HCT116 (cell line): ENCODE results near the gene SLC35F3. TPM values are rescaled to one million over a fixed set of nuclear protein-coding genes. Genes with fewer than 3 reads are reported as not detected.

Source experiments
- ATAC-seq: fragments of 200-7000 bp; cut with Tn5 transposase; 2 replicates; pipeline ENCODE4 v1.9.1; 2020; ENCODE audit warnings: mild to moderate bottlenecking, moderate library complexity
- BruUV-seq: library from RNA; stranded (reverse); fragments of 400-500 nt; replicated peaks from 2 replicates; lab custom pipeline; 2021; lab: Mats Ljungman, UMichigan
- CTCF ChIA-PET: fragments of 300-600 bp; sonication (Branson Sonifier 250); formaldehyde crosslinking; loops from one replicate; lab custom pipeline; 2021; ENCODE audit warnings: antibody characterized with exemption; lab: Charles Lee
- POLR2A ChIA-PET: fragments of 300-600, 350-600 bp; sonication (Branson Sonifier 250); formaldehyde crosslinking; loops from one replicate; lab custom pipeline; 2021; ENCODE audit warnings: antibody characterized with exemption; lab: Charles Lee
- RAD21 ChIA-PET, 2 experiments: fragments of 300-600 bp; sonication (Branson Sonifier 250); formaldehyde crosslinking; loops; one replicate each; lab custom pipeline; 2023; ENCODE audit warnings: low total read pairs in 2 of 2; ENCODE audit not compliant: uncharacterized antibody in 2 of 2, unreplicated experiment in 2 of 2, low non-redundant PET in 1 of 2; lab: Charles Lee
- DNase-seq: peaks from one replicate; pipeline ENCODE4 v3.0.0-alpha.2; 2010; ENCODE audit warnings: low read depth, low spot score
- H2AFZ ChIP-seq: fragments of 200-600 bp; shearing (Covaris generic), sonication (generic); 2 replicates; pipeline ENCODE4 v1.6.1; 2017; ENCODE audit warnings: low read depth, mixed run types, mixed read lengths, antibody characterized with exemption, low read length; ENCODE audit not compliant: poor library complexity, severe bottlenecking
- H3K27ac ChIP-seq: 2 replicates; pipeline ENCODE4 v1.5.1; 2012; ENCODE audit warnings: low read depth, low read length
- H3K27me3 ChIP-seq: fragments of 200-600 bp; sonication (generic); 2 replicates; pipeline ENCODE4 v1.6.1; 2016; ENCODE audit warnings: mixed run types, low read length, mixed read lengths; ENCODE audit not compliant: insufficient read depth
- H3K36me3 ChIP-seq, 2 experiments: fragments of 200-500 bp in 1 of 2; fragments of 200-600 bp in 1 of 2; sonication (Bioruptor generic) in 1 of 2; sonication (generic) in 1 of 2; 2 replicates each; pipeline versions ENCODE4 v1.5.1 to v1.6.1; 2014 to 2016; ENCODE audit warnings: low read length in 2 of 2, inconsistent platforms in 1 of 2, mixed read lengths in 1 of 2, mixed run types in 1 of 2; ENCODE audit not compliant: insufficient read depth in 2 of 2, control insufficient read depth in 1 of 2
- H3K4me1 ChIP-seq, 2 experiments: fragments of 200-600 bp in 1 of 2; sonication (generic) in 1 of 2; 2 replicates each; pipeline versions ENCODE4 v1.5.1 to v1.6.1; 2012 to 2017; ENCODE audit warnings: low read length in 2 of 2, inconsistent platforms in 1 of 2, mild to moderate bottlenecking in 1 of 2, mixed read lengths in 1 of 2, mixed run types in 1 of 2, moderate library complexity in 1 of 2; ENCODE audit not compliant: insufficient read depth in 2 of 2, control insufficient read depth in 1 of 2
- H3K4me2 ChIP-seq: fragments of 200-600 bp; sonication (generic); 2 replicates; pipeline ENCODE4 v1.6.1; 2017; ENCODE audit warnings: mixed run types, low read length, mixed read lengths
- H3K4me3 ChIP-seq, 2 experiments: fragments of 200-600 bp in 1 of 2; sonication (generic) in 1 of 2; replicated peaks in 1 of 2; 2 replicates each; pipeline ENCODE4 v1.5.1; 2011 to 2016; ENCODE audit warnings: low read length in 2 of 2, control low read depth in 1 of 2, low read depth in 1 of 2, mild to moderate bottlenecking in 1 of 2, mixed read lengths in 1 of 2, mixed run types in 1 of 2
- H3K79me2 ChIP-seq: fragments of 200-600 bp; sonication (generic); 2 replicates; pipeline ENCODE4 v1.6.1; 2017; ENCODE audit warnings: mild to moderate bottlenecking, mixed run types, low read length, moderate library complexity, mixed read lengths; ENCODE audit not compliant: insufficient read depth
- H3K9ac ChIP-seq: fragments of 200-600 bp; sonication (generic); 2 replicates; pipeline ENCODE4 v1.6.1; 2016; ENCODE audit warnings: low read length, mixed read lengths
- H3K9me2 ChIP-seq: fragments of 200-600 bp; sonication (generic), shearing (Covaris generic); 2 replicates; pipeline ENCODE4 v1.6.1; 2017; ENCODE audit warnings: mixed run types, mild to moderate bottlenecking, moderate library complexity; ENCODE audit not compliant: insufficient read depth
- H3K9me3 ChIP-seq, 2 experiments: fragments of 200-500 bp in 1 of 2; fragments of 200-600 bp in 1 of 2; sonication (Bioruptor generic) in 1 of 2; sonication (generic) in 1 of 2; 2 replicates each; pipeline ENCODE4 v1.6.1; 2014 to 2017; ENCODE audit warnings: low read length in 2 of 2, mixed read lengths in 2 of 2, inconsistent platforms in 1 of 2, low read depth in 1 of 2, mild to moderate bottlenecking in 1 of 2, mixed run types in 1 of 2, moderate library complexity in 1 of 2; ENCODE audit not compliant: control insufficient read depth in 1 of 2, insufficient read depth in 1 of 2
- H4K20me1 ChIP-seq: fragments of 200-600 bp; sonication (generic), shearing (Covaris generic); 2 replicates; pipeline ENCODE4 v1.6.1; 2017; ENCODE audit warnings: mixed run types, mild to moderate bottlenecking, moderate library complexity; ENCODE audit not compliant: insufficient read depth
- ATF3 ChIP-seq: IDR thresholded peaks from 2 replicates; pipeline ENCODE4 v1.6.1; 2012
- EGR1 ChIP-seq: IDR thresholded peaks from 2 replicates; pipeline ENCODE4 v1.6.1; 2012; ENCODE audit warnings: low read depth
- ELF1 ChIP-seq: IDR thresholded peaks from 2 replicates; pipeline ENCODE4 v1.6.1; 2012; ENCODE audit warnings: low read depth, borderline replicate concordance
- EZH2 ChIP-seq: fragments of 200-600 bp; sonication (generic); IDR thresholded peaks from 2 replicates; pipeline ENCODE4 v1.6.1; 2017; ENCODE audit warnings: antibody characterized with exemption, mixed run types
- EZH2phosphoT487 ChIP-seq: fragments of 200-600 bp; IDR thresholded peaks from 2 replicates; pipeline ENCODE4 v1.6.1; 2018; ENCODE audit warnings: antibody characterized with exemption, borderline replicate concordance
- FOSL1 ChIP-seq: IDR thresholded peaks from 2 replicates; pipeline ENCODE4 v1.6.1; 2012; ENCODE audit warnings: low read depth
- JUND ChIP-seq: IDR thresholded peaks from 2 replicates; pipeline ENCODE4 v1.6.1; 2012
- POLR2A ChIP-seq: IDR thresholded peaks from 2 replicates; pipeline ENCODE4 v1.7.0; 2011; ENCODE audit warnings: borderline replicate concordance; ENCODE audit not compliant: insufficient read depth, insufficient read length; ENCODE audit errors: extremely low read depth
- RAD21 ChIP-seq: IDR thresholded peaks from 2 replicates; pipeline ENCODE4 v1.6.1; 2012; ENCODE audit warnings: low read depth, mild to moderate bottlenecking
- SIN3A ChIP-seq: IDR thresholded peaks from 2 replicates; pipeline ENCODE4 v1.6.1; 2012; ENCODE audit warnings: low read depth
- SP1 ChIP-seq: IDR thresholded peaks from 2 replicates; pipeline ENCODE4 v1.6.1; 2012; ENCODE audit warnings: low read depth
- SRF ChIP-seq: IDR thresholded peaks from 2 replicates; pipeline ENCODE4 v1.6.1; 2012; ENCODE audit warnings: low read depth
- TCF7L2 ChIP-seq: IDR thresholded peaks from 2 replicates; pipeline ENCODE4 v1.7.0; 2011; ENCODE audit warnings: borderline replicate concordance, inconsistent platforms; ENCODE audit not compliant: insufficient read depth, insufficient read length; ENCODE audit errors: extremely low read depth
- YY1 ChIP-seq: IDR thresholded peaks from 2 replicates; pipeline ENCODE4 v1.6.1; 2011; ENCODE audit warnings: low read length, low read depth, moderate library complexity, mild to moderate bottlenecking; ENCODE audit not compliant: insufficient replicate concordance; ENCODE audit errors: extremely low read depth
- ZFX ChIP-seq: fragments of 450-650 bp; IDR thresholded peaks from 2 replicates; pipeline ENCODE4 v1.6.1; 2017
- ZNF274 ChIP-seq: fragments of 200-500 bp; sonication (Bioruptor generic); IDR thresholded peaks from 2 replicates; pipeline ENCODE4 v1.6.1; 2014; ENCODE audit warnings: mild to moderate bottlenecking, low read depth, low read length, inconsistent platforms
- intact Hi-C: fragments of 100-400 bp; cut with micrococcal nuclease; formaldehyde crosslinking; loops from 2 replicates; pipeline ENCODE4 v1.10.0; 2022
- total RNA-seq: library from RNA; stranded (reverse); gene quantifications from one replicate; pipeline ENCODE4 v1.2.1, GENCODE V29; 2021; ENCODE audit not compliant: unreplicated experiment
- TF ChIP-seq, protein P1 (sequence below): IDR thresholded peaks from 2 replicates; pipeline ENCODE4 v1.6.1; 2012
- TF ChIP-seq, protein P2 (sequence below): IDR thresholded peaks from 2 replicates; pipeline ENCODE4 v1.6.1; 2012; ENCODE audit warnings: low read depth
- TF ChIP-seq, protein P3 (sequence below), 3 experiments: fragments of 200-600 bp in 1 of 3; sonication (generic) in 1 of 3; IDR thresholded peaks in 2 of 3; conservative IDR thresholded peaks in 1 of 3; 2 replicates each; pipeline ENCODE4 v1.5.1; 2012 to 2017; ENCODE audit warnings: low read depth in 2 of 3, low read length in 2 of 3, antibody characterized with exemption in 1 of 3, borderline replicate concordance in 1 of 3, control low read depth in 1 of 3, mild to moderate bottlenecking in 1 of 3, mixed read lengths in 1 of 3, mixed run types in 1 of 3, moderate library complexity in 1 of 3; ENCODE audit not compliant: insufficient read depth in 1 of 3
- TF ChIP-seq, protein P4 (sequence below): IDR thresholded peaks from 2 replicates; pipeline ENCODE4 v1.6.1; 2011; ENCODE audit warnings: mild to moderate bottlenecking, low read length, moderate library complexity; ENCODE audit not compliant: insufficient replicate concordance; ENCODE audit errors: extremely low read depth

Gene SLC35F3
- total RNA-seq, 1 experiment from 2014 or later: 6.4 TPM

- no peaks in the 10 kb centered on the region for H3K36me3 ChIP-seq
- H3K79me2 ChIP-seq: no peaks in the 10 kb centered on the region
- TF ChIP-seq EZH2phosphoT487 (no peak), FOSL1 (no peak), TCF7L2 (no peak), ZFX (no peak), ELF1 (no peak), ZNF274 (no peak), SP1 (no peak), EGR1 (no peak), YY1 (no peak), POLR2A (no peak), ATF3 (no peak), JUND (no peak), EZH2 (no peak), SRF (no peak), RAD21 (no peak), SIN3A (no peak)
- TF ChIP-seq, protein P1, sequence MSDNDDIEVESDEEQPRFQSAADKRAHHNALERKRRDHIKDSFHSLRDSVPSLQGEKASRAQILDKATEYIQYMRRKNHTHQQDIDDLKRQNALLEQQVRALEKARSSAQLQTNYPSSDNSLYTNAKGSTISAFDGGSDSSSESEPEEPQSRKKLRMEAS: no peak
- TF ChIP-seq, protein P2, sequence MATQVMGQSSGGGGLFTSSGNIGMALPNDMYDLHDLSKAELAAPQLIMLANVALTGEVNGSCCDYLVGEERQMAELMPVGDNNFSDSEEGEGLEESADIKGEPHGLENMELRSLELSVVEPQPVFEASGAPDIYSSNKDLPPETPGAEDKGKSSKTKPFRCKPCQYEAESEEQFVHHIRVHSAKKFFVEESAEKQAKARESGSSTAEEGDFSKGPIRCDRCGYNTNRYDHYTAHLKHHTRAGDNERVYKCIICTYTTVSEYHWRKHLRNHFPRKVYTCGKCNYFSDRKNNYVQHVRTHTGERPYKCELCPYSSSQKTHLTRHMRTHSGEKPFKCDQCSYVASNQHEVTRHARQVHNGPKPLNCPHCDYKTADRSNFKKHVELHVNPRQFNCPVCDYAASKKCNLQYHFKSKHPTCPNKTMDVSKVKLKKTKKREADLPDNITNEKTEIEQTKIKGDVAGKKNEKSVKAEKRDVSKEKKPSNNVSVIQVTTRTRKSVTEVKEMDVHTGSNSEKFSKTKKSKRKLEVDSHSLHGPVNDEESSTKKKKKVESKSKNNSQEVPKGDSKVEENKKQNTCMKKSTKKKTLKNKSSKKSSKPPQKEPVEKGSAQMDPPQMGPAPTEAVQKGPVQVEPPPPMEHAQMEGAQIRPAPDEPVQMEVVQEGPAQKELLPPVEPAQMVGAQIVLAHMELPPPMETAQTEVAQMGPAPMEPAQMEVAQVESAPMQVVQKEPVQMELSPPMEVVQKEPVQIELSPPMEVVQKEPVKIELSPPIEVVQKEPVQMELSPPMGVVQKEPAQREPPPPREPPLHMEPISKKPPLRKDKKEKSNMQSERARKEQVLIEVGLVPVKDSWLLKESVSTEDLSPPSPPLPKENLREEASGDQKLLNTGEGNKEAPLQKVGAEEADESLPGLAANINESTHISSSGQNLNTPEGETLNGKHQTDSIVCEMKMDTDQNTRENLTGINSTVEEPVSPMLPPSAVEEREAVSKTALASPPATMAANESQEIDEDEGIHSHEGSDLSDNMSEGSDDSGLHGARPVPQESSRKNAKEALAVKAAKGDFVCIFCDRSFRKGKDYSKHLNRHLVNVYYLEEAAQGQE: no peak
- TF ChIP-seq, protein P3, sequence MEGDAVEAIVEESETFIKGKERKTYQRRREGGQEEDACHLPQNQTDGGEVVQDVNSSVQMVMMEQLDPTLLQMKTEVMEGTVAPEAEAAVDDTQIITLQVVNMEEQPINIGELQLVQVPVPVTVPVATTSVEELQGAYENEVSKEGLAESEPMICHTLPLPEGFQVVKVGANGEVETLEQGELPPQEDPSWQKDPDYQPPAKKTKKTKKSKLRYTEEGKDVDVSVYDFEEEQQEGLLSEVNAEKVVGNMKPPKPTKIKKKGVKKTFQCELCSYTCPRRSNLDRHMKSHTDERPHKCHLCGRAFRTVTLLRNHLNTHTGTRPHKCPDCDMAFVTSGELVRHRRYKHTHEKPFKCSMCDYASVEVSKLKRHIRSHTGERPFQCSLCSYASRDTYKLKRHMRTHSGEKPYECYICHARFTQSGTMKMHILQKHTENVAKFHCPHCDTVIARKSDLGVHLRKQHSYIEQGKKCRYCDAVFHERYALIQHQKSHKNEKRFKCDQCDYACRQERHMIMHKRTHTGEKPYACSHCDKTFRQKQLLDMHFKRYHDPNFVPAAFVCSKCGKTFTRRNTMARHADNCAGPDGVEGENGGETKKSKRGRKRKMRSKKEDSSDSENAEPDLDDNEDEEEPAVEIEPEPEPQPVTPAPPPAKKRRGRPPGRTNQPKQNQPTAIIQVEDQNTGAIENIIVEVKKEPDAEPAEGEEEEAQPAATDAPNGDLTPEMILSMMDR (IDR thresholded peaks at IDR 0.05 in 2 of 3, conservative IDR thresholded peaks at IDR 0.05 in 1 of 3; ENCODE audit: borderline replicate concordance in 1 of 3, insufficient read depth in 1 of 3, low read depth in 2 of 3, low read length in 2 of 3): no peak
- TF ChIP-seq, protein P4, sequence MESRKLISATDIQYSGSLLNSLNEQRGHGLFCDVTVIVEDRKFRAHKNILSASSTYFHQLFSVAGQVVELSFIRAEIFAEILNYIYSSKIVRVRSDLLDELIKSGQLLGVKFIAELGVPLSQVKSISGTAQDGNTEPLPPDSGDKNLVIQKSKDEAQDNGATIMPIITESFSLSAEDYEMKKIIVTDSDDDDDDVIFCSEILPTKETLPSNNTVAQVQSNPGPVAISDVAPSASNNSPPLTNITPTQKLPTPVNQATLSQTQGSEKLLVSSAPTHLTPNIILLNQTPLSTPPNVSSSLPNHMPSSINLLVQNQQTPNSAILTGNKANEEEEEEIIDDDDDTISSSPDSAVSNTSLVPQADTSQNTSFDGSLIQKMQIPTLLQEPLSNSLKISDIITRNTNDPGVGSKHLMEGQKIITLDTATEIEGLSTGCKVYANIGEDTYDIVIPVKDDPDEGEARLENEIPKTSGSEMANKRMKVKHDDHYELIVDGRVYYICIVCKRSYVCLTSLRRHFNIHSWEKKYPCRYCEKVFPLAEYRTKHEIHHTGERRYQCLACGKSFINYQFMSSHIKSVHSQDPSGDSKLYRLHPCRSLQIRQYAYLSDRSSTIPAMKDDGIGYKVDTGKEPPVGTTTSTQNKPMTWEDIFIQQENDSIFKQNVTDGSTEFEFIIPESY: no peak
- TF ChIP-seq, all 23 proteins: peak for 0
- intact Hi-C loops: no loop called here
- POLR2A ChIA-PET: no interaction called here
- Histone ChIP-seq H2AFZ (no peak overlapping the region), H3K4me3 (no peak overlapping the region), H3K9me2 (no peaks in the 10 kb centered on the region), H3K27ac (no peak overlapping the region), H3K9me3 (no peaks in the 10 kb centered on the region), H3K9ac (no peak overlapping the region), H3K4me2 (no peak overlapping the region), H3K4me1 (no peaks in the 10 kb centered on the region), H3K27me3 (no peaks in the 10 kb centered on the region), H4K20me1 (no peaks in the 10 kb centered on the region)
- DNase-seq (no peak), ATAC-seq (no peak)
- CTCF ChIA-PET: no interaction called here
- RAD21 ChIA-PET: no interaction called here
- no TSS peak for BruUV-seq
Observed at GRCh38 chr1:234219711-234220110, 315.2 kb downstream of the SLC35F3 start.
